Placental pericyte (primary cell): ENCODE results near the gene GTF2F2. TPM values are rescaled to one million over a fixed set of nuclear protein-coding genes. Genes with fewer than 3 reads are reported as not detected.

Experiments
- small RNA-seq: library from RNA; depleted of rRNA; stranded (forward); fragments of <200 nt; gene quantifications from one replicate; pipeline ENCODE3, GENCODE V24; 2012; ENCODE audit warnings: low replicate concordance
- total RNA-seq: library from RNA; depleted of rRNA; stranded (reverse); fragments of >200 nt; gene quantifications from 2 replicates; pipeline ENCODE4 v1.2.3, GENCODE V29; 2012

The GTF2F2 gene, protein sequence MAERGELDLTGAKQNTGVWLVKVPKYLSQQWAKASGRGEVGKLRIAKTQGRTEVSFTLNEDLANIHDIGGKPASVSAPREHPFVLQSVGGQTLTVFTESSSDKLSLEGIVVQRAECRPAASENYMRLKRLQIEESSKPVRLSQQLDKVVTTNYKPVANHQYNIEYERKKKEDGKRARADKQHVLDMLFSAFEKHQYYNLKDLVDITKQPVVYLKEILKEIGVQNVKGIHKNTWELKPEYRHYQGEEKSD
- 18.8 and 21.9 TPM in 2 replicates for total RNA-seq

DNA sequence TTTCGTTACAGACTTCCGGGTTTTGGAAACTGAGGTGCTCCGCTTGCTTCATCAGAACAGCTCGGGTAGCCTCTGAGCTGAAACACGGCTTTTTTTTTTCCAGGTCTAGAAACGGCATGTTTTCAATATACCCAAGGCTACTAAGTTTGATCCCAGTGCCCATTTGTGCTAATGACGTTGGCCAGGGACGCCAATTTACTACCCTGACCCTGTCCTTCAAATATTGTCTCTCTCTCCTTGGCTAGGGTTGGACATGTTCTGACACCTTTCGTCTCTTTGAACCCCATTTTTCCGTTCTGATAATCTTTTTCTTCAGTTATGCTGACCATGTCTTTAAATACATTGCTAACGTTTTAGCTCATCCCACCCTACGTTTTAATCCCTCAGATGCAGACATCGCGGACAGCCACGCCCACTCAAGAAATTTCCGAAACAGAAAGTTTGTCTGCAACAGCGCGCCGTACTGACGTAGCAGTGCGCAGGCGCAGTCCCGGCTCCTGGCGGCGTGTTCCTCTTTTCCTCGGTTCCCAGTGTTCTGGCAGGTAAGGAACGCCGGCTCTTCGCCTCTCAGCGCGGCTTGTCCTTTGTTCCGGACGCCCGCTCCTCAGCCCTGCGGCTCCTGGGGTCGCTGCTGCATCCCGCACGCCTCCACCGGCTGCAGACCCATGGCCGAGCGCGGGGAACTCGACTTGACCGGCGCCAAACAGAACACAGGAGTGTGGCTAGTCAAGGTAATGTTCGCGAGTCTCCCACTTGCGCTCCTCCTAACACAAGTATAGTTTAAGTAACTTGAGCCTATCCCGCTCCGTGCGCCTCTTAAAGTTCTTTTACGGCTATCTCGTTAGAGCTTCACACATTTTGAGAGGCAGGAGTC, at the start of gene GTF2F2:
Gene GTF2F2 (plus strand): TSS at position 520 of the 874 bp plus-strand sequence. CDS start 146 bp downstream, at position 666.

DNA sequence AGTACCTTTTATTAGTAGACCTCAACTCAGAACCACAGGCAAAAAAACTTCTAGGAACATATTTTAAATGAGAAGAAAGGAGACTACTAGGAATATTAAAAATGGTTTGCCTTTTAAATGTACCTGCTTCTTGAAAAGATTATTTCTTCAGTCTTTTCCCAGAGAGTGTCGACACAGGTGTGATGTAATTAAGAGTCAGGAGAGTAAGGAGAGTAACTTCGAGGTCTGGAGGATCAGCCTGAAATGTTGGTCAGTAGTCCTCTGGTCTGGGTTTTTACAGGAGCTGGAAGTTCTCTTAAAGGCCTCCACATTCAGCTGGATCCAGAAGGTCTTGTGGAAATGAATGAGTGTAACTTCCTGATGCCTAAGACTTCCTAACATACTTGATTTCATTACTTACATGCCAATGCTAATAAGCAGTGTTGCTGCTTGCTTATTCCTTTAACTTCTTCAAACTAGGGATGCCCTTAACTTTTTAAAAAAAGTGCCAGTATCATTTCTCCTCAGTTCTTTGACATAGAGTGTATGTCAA, 80.5 kb downstream of the GTF2F2 start, which contains the start of gene KCTD4:
Gene KCTD4 (minus strand): TSS at position 345 of the 532 bp plus-strand sequence. CDS start 6,478 bp downstream, outside the sequence.

Small RNA genes within 50 kb of the gene (small RNA-seq; reads per million reads assigned to genes)
- not detected for gene AL138693.1
- not detected for gene AL138963.2

Other genes starting within 250 kb of the GTF2F2 start
- 2.7 and 3.3 TPM in 2 replicates for gene NUFIP1, start 131.0 kb upstream of the GTF2F2 start, total RNA-seq
- gene GPALPP1, start 131.0 kb upstream of the GTF2F2 start, total RNA-seq = 21.4 and 27.5 TPM in 2 replicates
- gene KCTD4, start 80.5 kb downstream of the GTF2F2 start, total RNA-seq = 0.29 TPM in 1 of 2 replicates, not detected in the other
- gene TPT1, start 220.7 kb downstream of the GTF2F2 start, total RNA-seq = 1,407 and 3,865 TPM in 2 replicates